Testis (tissue), 3 donors: Measurements from ENCODE around the gene KMO. TPM values are rescaled to one million over a fixed set of nuclear protein-coding genes. Genes with fewer than 3 reads are reported as not detected.

Source experiments
- DNase-seq: peaks from one replicate; pipeline ENCODE4 v3.0.0-alpha.2; 2019
- H3K27ac ChIP-seq, 2 donors: fragments of 200-600 bp; sonication (generic); one replicate each; pipeline ENCODE4 v1.5.1; 2019
- H3K27me3 ChIP-seq: fragments of 200-600 bp; sonication (generic); one replicate; pipeline ENCODE4 v1.5.1; 2019
- H3K36me3 ChIP-seq: fragments of 200-600 bp; sonication (generic); one replicate; pipeline ENCODE4 v1.5.1; 2017; ENCODE audit warnings: low read depth; ENCODE audit errors: missing control alignments
- H3K4me1 ChIP-seq: fragments of 200-600 bp; sonication (generic); one replicate; pipeline ENCODE4 v1.5.1; 2019
- H3K4me3 ChIP-seq, 2 donors: fragments of 200-600 bp; sonication (generic); one replicate each; pipeline ENCODE4 v1.5.1; 2017 to 2019
- H3K9me3 ChIP-seq: fragments of 200-600 bp; sonication (generic); one replicate; pipeline ENCODE4 v1.5.1; 2017
- CTCF ChIP-seq, 3 experiments: fragments of 450-650 bp in 2 of 3; fragments of 200-600 bp in 1 of 3; sonication (generic) in 1 of 3; IDR thresholded peaks; one replicate each; pipeline ENCODE4 v1.5.1; 2016 to 2019; ENCODE audit warnings: antibody characterized with exemption in 3 of 3, mild to moderate bottlenecking in 2 of 3, moderate library complexity in 1 of 3
- POLR2A ChIP-seq: fragments of 450-650 bp; IDR thresholded peaks from one replicate; pipeline ENCODE4 v1.6.1; 2017; ENCODE audit warnings: antibody characterized with exemption, mild to moderate bottlenecking, moderate library complexity
- WGBS, 2 donors: methylation state at CpG; one replicate each; pipeline ENCODE4 v1.1.5; 2018; 5-methylcytosine and 5-hydroxymethylcytosine counted together
- intact Hi-C: fragments of 100-400 bp; cut with DNase I; formaldehyde crosslinking; loops from one replicate; pipeline ENCODE4 v1.15.1; 2023; ENCODE audit warnings: low total_unique reads
- polyA plus RNA-seq: library from polyadenylated mRNA; stranded (reverse); fragments of 350-450 nt; fragmentation: Illumina TruSeq; extraction: RNeasy Lipid Tissue Mini Kit (QIAGEN cat#74804); gene quantifications from one replicate; pipeline ENCODE4 v1.2.3, GENCODE V29; 2014; ENCODE audit warnings: low read depth, low replicate concordance; ENCODE audit not compliant: insufficient read depth
- total RNA-seq, 2 donors: library from RNA; depleted of rRNA; stranded (reverse); fragments of >200 nt; gene quantifications; one replicate each; pipeline ENCODE4 v1.2.3, GENCODE V29; 2016

The KMO gene
- total and polyA plus RNA-seq, 3 donors from 2014 or later: 0.39 to 1.5 (median 0.99) TPM

- Histone ChIP-seq H3K36me3 (no peaks in the 10 kb centered on the region), H3K27me3 (no peaks in the 10 kb centered on the region), H3K27ac (peak overlapping the region; percentile 81 to 90), H3K4me1 (peaks cover 11% of the 10 kb centered on the region), H3K4me3 (peak overlapping the region; percentile 86 to 92), H3K9me3 (no peaks in the 10 kb centered on the region)
- DNase-seq: no peak
- TF ChIP-seq CTCF (IDR thresholded peaks at IDR 0.05): no peak
- TF ChIP-seq POLR2A: no peak
- WGBS, 2 donors: 3 to 6% methylated on average over 15 to 28 of the region's 28 CpGs
- intact Hi-C loops: no loop called here
These were observed 13.5 kb upstream of the KMO start for GRCh38 chr1:241518476-241519307.

GRCh38 chr1:241519308-241520079 is 12.7 kb upstream of the KMO start, which contains the start of gene FH:
Gene FH (minus strand): TSS chr1:241519755. CDS start chr1:241519722, 33 bp downstream.
- peak within 1 kb of the TSS; percentile 86 to 92 for H3K4me3 ChIP-seq
- TF ChIP-seq CTCF (IDR thresholded peaks at IDR 0.05): no peak
- no peak for TF ChIP-seq POLR2A
- no peaks in the 10 kb centered on the region for H3K9me3 ChIP-seq
- no peaks in the 10 kb centered on the region for H3K27me3 ChIP-seq
- H3K27ac ChIP-seq: peak within 1 kb of the TSS; percentile 81 to 90
- DNase-seq: peak; percentile 99
- H3K36me3 ChIP-seq: no peaks in the 10 kb centered on the region
- intact Hi-C loops: no loop called here
- 0 to 1% methylated on average over 12 to 58 of the region's 70 CpGs for WGBS, 2 donors
- peaks cover 11% of the 10 kb centered on the region for H3K4me1 ChIP-seq

- WGBS, 2 donors: 11 to 12% methylated on average over 6 of the region's 6 CpGs
- no peak for TF ChIP-seq POLR2A
- TF ChIP-seq CTCF (IDR thresholded peaks at IDR 0.05): no peak
- peak overlapping the region; percentile 63 to 81 for H3K27ac ChIP-seq
- no peaks in the 10 kb centered on the region for H3K9me3 ChIP-seq
- H3K4me1 ChIP-seq: peaks cover 11% of the 10 kb centered on the region
- H3K4me3 ChIP-seq: peak overlapping the region; percentile 86 to 92
- intact Hi-C loops: no loop called here
- H3K27me3 ChIP-seq: no peaks in the 10 kb centered on the region
- H3K36me3 ChIP-seq: no peaks in the 10 kb centered on the region
- DNase-seq: no peak
These were observed 12.1 kb upstream of the KMO start for GRCh38 chr1:241520080-241520465.

- TF ChIP-seq POLR2A (no peak), CTCF (IDR thresholded peaks at IDR 0.05) (no peak)
- Histone ChIP-seq H3K9me3 (no peaks in the 10 kb centered on the region), H3K27me3 (no peaks in the 10 kb centered on the region), H3K4me3 (no peak overlapping the region), H3K36me3 (no peaks in the 10 kb centered on the region), H3K27ac (no peak overlapping the region), H3K4me1 (peaks cover 11% of the 10 kb centered on the region)
- intact Hi-C loops: no loop called here
- WGBS, 2 donors: 88 to 100% methylated on average over 2 of the region's 2 CpGs
- DNase-seq: no peak
These were observed 10.5 kb upstream of the KMO start for GRCh38 chr1:241521718-241522117.
